ENCODE measurements around the gene HSD17B12.

DNA sequence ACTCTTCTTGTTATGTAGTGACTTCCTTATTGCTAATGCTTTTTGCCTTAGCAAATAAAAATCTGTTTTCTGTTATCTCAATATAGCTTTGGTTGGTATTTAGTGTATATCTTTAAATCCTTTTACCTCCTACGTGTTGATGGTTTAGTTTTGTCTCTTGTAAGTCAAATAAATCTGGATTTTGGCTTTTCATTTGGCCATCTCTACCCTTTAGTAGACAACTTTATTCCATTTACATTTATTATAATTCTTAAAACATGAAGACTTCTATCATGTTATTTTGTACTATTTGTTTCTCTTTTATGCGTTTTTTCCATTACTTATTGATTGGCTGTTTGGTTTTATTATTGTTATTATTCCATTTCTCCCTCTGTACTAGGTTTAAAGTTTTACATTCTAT is 180.6 kb downstream of the HSD17B12 start:
- TF ChIP-seq, protein P1, sequence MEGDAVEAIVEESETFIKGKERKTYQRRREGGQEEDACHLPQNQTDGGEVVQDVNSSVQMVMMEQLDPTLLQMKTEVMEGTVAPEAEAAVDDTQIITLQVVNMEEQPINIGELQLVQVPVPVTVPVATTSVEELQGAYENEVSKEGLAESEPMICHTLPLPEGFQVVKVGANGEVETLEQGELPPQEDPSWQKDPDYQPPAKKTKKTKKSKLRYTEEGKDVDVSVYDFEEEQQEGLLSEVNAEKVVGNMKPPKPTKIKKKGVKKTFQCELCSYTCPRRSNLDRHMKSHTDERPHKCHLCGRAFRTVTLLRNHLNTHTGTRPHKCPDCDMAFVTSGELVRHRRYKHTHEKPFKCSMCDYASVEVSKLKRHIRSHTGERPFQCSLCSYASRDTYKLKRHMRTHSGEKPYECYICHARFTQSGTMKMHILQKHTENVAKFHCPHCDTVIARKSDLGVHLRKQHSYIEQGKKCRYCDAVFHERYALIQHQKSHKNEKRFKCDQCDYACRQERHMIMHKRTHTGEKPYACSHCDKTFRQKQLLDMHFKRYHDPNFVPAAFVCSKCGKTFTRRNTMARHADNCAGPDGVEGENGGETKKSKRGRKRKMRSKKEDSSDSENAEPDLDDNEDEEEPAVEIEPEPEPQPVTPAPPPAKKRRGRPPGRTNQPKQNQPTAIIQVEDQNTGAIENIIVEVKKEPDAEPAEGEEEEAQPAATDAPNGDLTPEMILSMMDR (IDR thresholded peaks at IDR 0.05; ENCODE audit: control extremely low read depth in 1 of 3, insufficient read depth in 1 of 3, low read depth in 1 of 3, low read length in 3 of 3) = no peak
- TF ChIP-seq POLR2A (IDR thresholded peaks at IDR 0.05; ENCODE audit: control extremely low read depth in 1 of 2, low read depth in 2 of 2, low read length in 2 of 2) (no peak), GTF2F1 (IDR thresholded peaks at IDR 0.05; ENCODE audit: borderline replicate concordance, low read depth, low read length) (no peak), RXRA (IDR thresholded peaks at IDR 0.05; ENCODE audit: insufficient read depth, low read depth, low read length) (no peak), POLR2AphosphoS5 (IDR thresholded peaks at IDR 0.05; ENCODE audit: low read depth, low read length) (no peak), PHF8 (conservative IDR thresholded peaks at IDR 0.05; ENCODE audit: low read depth, low read length) (no peak), CBX8 (IDR thresholded peaks at IDR 0.05; ENCODE audit: borderline replicate concordance, low read depth, low read length) (no peak), EZH2 (IDR thresholded peaks at IDR 0.05; ENCODE audit: low read depth, low read length, severe bottlenecking) (no peak), TAF1 (IDR thresholded peaks at IDR 0.05; ENCODE audit: low read depth, low read length) (no peak), EGR1 (IDR thresholded peaks at IDR 0.05; ENCODE audit: borderline replicate concordance, low read depth, low read length) (no peak), YY1 (IDR thresholded peaks at IDR 0.05; ENCODE audit: low read depth, low read length) (no peak), CEBPB (IDR thresholded peaks at IDR 0.05; ENCODE audit: low read depth, low read length) (no peak), RAD21 (IDR thresholded peaks at IDR 0.05 in 1 of 2, conservative IDR thresholded peaks at IDR 0.05 in 1 of 2; ENCODE audit: low read depth in 2 of 2, low read length in 2 of 2) (no peak), SAP30 (IDR thresholded peaks at IDR 0.05; ENCODE audit: insufficient read depth, insufficient replicate concordance, low read length) (no peak)

All from H1 (cell line).